GM12878 (cell line): Measurements from ENCODE around the gene CFAP54. TPM values are rescaled to one million over a fixed set of nuclear protein-coding genes. Genes with fewer than 3 reads are reported as not detected.
A peak's percentile ranks its signal among the peaks of the same experiment; 100 is the strongest.

Experiments
- ATF7 ChIP-seq: fragments of 450-650 bp; IDR thresholded peaks from 2 replicates; pipeline ENCODE4 v1.6.1; 2016; ENCODE audit warnings: low read depth, mild to moderate bottlenecking
- CREM ChIP-seq: IDR thresholded peaks from 2 replicates; pipeline ENCODE4 v1.6.1; 2014; ENCODE audit warnings: antibody characterized with exemption, low read depth
- HDGF ChIP-seq: fragments of 450-650 bp; IDR thresholded peaks from 2 replicates; pipeline ENCODE4 v1.6.1; 2016; ENCODE audit warnings: antibody characterized with exemption
- KAT2A ChIP-seq: conservative IDR thresholded peaks from 2 replicates; pipeline ENCODE4 v1.6.1; 2011; ENCODE audit warnings: low read depth, low read length; ENCODE audit not compliant: control insufficient read depth
- NFYA ChIP-seq: IDR thresholded peaks from 2 replicates; pipeline ENCODE4 v1.6.1; 2011; ENCODE audit warnings: low read depth, mild to moderate bottlenecking, low read length, improper control_type of control experiment, borderline replicate concordance
- POU2F2 ChIP-seq: IDR thresholded peaks from 3 replicates; pipeline ENCODE4 v1.6.1; 2011; ENCODE audit warnings: low read depth, mild to moderate bottlenecking, low read length, borderline replicate concordance
- RELB ChIP-seq: fragments of 450-650 bp; IDR thresholded peaks from 2 replicates; pipeline ENCODE4 v1.6.1; 2017; ENCODE audit warnings: low read depth, mild to moderate bottlenecking, moderate library complexity
- SMC3 ChIP-seq: IDR thresholded peaks from 2 replicates; pipeline ENCODE4 v1.6.1; 2011; ENCODE audit warnings: low read length, improper control_type of control experiment, borderline replicate concordance
- SPI1 ChIP-seq: IDR thresholded peaks from 2 replicates; pipeline ENCODE4 v1.6.1; 2011; ENCODE audit warnings: low read depth, mild to moderate bottlenecking, low read length, moderate library complexity, borderline replicate concordance; ENCODE audit not compliant: insufficient read depth
- SRF ChIP-seq, 2 experiments: IDR thresholded peaks; 2 replicates each; pipeline ENCODE4 v1.6.1; 2011; ENCODE audit warnings: low read depth in 2 of 2, low read length in 2 of 2, mild to moderate bottlenecking in 1 of 2, moderate library complexity in 1 of 2
- YBX1 ChIP-seq: fragments of 450-650 bp; IDR thresholded peaks from 2 replicates; pipeline ENCODE4 v1.6.1; 2016; ENCODE audit warnings: antibody characterized with exemption
- ZZZ3 ChIP-seq: IDR thresholded peaks from 2 replicates; pipeline ENCODE4 v1.6.1; 2011; ENCODE audit warnings: low read depth; ENCODE audit not compliant: control insufficient read depth, insufficient read length
- polyA plus RNA-seq, 11 experiments: library from polyadenylated mRNA; depleted of rRNA in 4 of 11; unstranded in 6 of 11; stranded (reverse) in 5 of 11; fragments of >200 nt; fragmentation: Nextera tagmentation in 4 of 11; fragmentation: Illumina TruSeq in 1 of 11; extraction: Ambion mirVana in 4 of 11; extraction: Trizol in 1 of 11; gene quantifications; 1 replicate in 1 of 11; 2 replicates in 10 of 11; pipeline versions ENCODE4 v1.2.1 to v1.2.3, GENCODE V29; 2011 to 2016; ENCODE audit warnings: inconsistent platforms in 2 of 11, missing spikeins in 2 of 11, low read depth in 1 of 11
- total RNA-seq, 4 experiments: library from RNA; depleted of rRNA in 3 of 4; stranded (reverse); fragments of >200 nt in 3 of 4; fragmentation: Illumina TruSeq in 1 of 4; extraction: Trizol in 1 of 4; gene quantifications; 2 replicates each; pipeline versions ENCODE4 v1.2.1 to v1.2.3, GENCODE V29; 2013 to 2021
- TF ChIP-seq, protein P1 (sequence below): fragments of 150-350 bp; IDR thresholded peaks from 2 replicates; pipeline ENCODE4 v1.6.1; 2014; ENCODE audit warnings: mild to moderate bottlenecking, low read depth, low read length
- TF ChIP-seq, protein P2 (sequence below): fragments of 450-650 bp; IDR thresholded peaks from 2 replicates; pipeline ENCODE4 v1.6.1; 2017; ENCODE audit warnings: mild to moderate bottlenecking, moderate library complexity
- TF ChIP-seq, protein P3 (sequence below): fragments of 450-650 bp; IDR thresholded peaks from 2 replicates; pipeline ENCODE4 v1.6.1; 2016; ENCODE audit warnings: mild to moderate bottlenecking, moderate library complexity, borderline replicate concordance
- TF ChIP-seq, protein P4 (sequence below): fragments of 450-650 bp; IDR thresholded peaks from 2 replicates; pipeline ENCODE4 v1.6.1; 2014; ENCODE audit warnings: mild to moderate bottlenecking

Gene CFAP54
- total and polyA plus RNA-seq, 10 of the 15 experiments (the other 5 are each of a cell fraction or from before 2014, with no cell fraction given) = 0.19 to 1.5 (median 0.56) TPM

DNA sequence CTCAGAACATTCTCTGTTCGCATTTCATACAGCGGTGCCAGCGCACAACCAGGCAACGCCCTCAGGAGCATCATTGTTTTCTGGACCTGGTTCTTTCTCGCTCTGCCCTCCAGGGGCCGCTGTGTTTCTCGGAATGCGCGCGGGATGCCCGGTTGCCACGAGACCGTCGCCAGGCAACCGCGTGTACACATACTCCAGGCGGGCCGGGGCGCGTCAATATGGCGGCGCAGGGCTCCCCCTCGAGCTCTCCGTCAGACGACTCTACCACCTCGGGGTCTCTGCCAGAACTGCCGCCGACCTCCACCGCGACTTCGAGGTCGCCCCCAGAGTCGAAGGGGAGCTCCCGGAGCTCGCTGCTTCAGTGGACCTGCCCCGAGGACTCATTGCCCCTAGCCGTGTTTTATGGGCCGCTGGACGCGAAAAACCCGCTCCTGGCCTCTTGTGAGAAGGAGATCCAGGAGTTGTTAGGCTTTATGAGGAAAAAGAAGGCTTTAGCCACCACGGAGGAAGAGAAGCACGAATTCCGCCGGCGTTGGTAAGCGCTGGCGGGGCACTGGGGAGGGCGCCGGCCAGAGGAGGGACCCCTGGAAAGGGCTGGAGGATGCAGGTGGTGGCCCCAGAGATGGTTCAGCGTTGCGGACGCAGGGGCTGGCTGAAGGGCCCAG, at the start of gene CFAP54 (continued):
- no peak; the same call in 1 of the 2 replicates for TF ChIP-seq RELB
- TF ChIP-seq SPI1 = no peak
- peak; percentile 32; the same call in 1 of the 2 replicates for TF ChIP-seq ATF7
- no peak for TF ChIP-seq YBX1
- peak; percentile 41; the same call in 1 of the 2 replicates for TF ChIP-seq CREM
- TF ChIP-seq, protein P1, sequence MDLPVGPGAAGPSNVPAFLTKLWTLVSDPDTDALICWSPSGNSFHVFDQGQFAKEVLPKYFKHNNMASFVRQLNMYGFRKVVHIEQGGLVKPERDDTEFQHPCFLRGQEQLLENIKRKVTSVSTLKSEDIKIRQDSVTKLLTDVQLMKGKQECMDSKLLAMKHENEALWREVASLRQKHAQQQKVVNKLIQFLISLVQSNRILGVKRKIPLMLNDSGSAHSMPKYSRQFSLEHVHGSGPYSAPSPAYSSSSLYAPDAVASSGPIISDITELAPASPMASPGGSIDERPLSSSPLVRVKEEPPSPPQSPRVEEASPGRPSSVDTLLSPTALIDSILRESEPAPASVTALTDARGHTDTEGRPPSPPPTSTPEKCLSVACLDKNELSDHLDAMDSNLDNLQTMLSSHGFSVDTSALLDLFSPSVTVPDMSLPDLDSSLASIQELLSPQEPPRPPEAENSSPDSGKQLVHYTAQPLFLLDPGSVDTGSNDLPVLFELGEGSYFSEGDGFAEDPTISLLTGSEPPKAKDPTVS = no peak
- TF ChIP-seq, protein P2, sequence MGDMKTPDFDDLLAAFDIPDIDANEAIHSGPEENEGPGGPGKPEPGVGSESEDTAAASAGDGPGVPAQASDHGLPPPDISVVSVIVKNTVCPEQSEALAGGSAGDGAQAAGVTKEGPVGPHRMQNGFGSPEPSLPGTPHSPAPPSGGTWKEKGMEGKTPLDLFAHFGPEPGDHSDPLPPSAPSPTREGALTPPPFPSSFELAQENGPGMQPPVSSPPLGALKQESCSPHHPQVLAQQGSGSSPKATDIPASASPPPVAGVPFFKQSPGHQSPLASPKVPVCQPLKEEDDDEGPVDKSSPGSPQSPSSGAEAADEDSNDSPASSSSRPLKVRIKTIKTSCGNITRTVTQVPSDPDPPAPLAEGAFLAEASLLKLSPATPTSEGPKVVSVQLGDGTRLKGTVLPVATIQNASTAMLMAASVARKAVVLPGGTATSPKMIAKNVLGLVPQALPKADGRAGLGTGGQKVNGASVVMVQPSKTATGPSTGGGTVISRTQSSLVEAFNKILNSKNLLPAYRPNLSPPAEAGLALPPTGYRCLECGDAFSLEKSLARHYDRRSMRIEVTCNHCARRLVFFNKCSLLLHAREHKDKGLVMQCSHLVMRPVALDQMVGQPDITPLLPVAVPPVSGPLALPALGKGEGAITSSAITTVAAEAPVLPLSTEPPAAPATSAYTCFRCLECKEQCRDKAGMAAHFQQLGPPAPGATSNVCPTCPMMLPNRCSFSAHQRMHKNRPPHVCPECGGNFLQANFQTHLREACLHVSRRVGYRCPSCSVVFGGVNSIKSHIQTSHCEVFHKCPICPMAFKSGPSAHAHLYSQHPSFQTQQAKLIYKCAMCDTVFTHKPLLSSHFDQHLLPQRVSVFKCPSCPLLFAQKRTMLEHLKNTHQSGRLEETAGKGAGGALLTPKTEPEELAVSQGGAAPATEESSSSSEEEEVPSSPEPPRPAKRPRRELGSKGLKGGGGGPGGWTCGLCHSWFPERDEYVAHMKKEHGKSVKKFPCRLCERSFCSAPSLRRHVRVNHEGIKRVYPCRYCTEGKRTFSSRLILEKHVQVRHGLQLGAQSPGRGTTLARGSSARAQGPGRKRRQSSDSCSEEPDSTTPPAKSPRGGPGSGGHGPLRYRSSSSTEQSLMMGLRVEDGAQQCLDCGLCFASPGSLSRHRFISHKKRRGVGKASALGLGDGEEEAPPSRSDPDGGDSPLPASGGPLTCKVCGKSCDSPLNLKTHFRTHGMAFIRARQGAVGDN = no peak
- TF ChIP-seq ZZZ3 = no peak
- no peak for TF ChIP-seq SRF (IDR thresholded peaks at IDR 0.05; ENCODE audit: low read depth in 2 of 2, low read length in 2 of 2)
- peak; percentile 72; the same call in 2 of the 3 replicates for TF ChIP-seq POU2F2
- TF ChIP-seq, protein P3, sequence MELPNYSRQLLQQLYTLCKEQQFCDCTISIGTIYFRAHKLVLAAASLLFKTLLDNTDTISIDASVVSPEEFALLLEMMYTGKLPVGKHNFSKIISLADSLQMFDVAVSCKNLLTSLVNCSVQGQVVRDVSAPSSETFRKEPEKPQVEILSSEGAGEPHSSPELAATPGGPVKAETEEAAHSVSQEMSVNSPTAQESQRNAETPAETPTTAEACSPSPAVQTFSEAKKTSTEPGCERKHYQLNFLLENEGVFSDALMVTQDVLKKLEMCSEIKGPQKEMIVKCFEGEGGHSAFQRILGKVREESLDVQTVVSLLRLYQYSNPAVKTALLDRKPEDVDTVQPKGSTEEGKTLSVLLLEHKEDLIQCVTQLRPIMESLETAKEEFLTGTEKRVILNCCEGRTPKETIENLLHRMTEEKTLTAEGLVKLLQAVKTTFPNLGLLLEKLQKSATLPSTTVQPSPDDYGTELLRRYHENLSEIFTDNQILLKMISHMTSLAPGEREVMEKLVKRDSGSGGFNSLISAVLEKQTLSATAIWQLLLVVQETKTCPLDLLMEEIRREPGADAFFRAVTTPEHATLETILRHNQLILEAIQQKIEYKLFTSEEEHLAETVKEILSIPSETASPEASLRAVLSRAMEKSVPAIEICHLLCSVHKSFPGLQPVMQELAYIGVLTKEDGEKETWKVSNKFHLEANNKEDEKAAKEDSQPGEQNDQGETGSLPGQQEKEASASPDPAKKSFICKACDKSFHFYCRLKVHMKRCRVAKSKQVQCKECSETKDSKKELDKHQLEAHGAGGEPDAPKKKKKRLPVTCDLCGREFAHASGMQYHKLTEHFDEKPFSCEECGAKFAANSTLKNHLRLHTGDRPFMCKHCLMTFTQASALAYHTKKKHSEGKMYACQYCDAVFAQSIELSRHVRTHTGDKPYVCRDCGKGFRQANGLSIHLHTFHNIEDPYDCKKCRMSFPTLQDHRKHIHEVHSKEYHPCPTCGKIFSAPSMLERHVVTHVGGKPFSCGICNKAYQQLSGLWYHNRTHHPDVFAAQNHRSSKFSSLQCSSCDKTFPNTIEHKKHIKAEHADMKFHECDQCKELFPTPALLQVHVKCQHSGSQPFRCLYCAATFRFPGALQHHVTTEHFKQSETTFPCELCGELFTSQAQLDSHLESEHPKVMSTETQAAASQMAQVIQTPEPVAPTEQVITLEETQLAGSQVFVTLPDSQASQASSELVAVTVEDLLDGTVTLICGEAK = peak; percentile 84
- no peak for TF ChIP-seq KAT2A
- TF ChIP-seq, protein P4, sequence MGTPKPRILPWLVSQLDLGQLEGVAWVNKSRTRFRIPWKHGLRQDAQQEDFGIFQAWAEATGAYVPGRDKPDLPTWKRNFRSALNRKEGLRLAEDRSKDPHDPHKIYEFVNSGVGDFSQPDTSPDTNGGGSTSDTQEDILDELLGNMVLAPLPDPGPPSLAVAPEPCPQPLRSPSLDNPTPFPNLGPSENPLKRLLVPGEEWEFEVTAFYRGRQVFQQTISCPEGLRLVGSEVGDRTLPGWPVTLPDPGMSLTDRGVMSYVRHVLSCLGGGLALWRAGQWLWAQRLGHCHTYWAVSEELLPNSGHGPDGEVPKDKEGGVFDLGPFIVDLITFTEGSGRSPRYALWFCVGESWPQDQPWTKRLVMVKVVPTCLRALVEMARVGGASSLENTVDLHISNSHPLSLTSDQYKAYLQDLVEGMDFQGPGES = no peak
- TF ChIP-seq NFYA = no peak
- TF ChIP-seq SMC3 = peak; percentile 94
- no peak for TF ChIP-seq HDGF
